Psoas muscle (tissue), 8 donors: ENCODE measurements around the gene ADIPOR2. TPM values are rescaled to one million over a fixed set of nuclear protein-coding genes. Genes with fewer than 3 reads are reported as not detected.

ENCODE experiments used
- ATAC-seq, 4 donors: fragments of 200-7000 bp; cut with Tn5 transposase; one replicate each; pipeline ENCODE4 v1.9.1; 2020; ENCODE audit warnings: moderate library complexity in 3 of 4, mild to moderate bottlenecking in 2 of 4
- DNase-seq, 2 donors: peaks; one replicate each; pipeline ENCODE4 v3.0.0-alpha.2; 2020
- H3K27ac ChIP-seq: fragments of 200-600 bp; one replicate; pipeline ENCODE4 v1.8.0; 2022
- H3K27me3 ChIP-seq, 3 donors: fragments of 200-600 bp in 1 of 3; one replicate each; pipeline versions ENCODE4 v1.6.1 to v1.8.0; 2013 to 2022; ENCODE audit warnings: low read length in 2 of 3, mild to moderate bottlenecking in 2 of 3, moderate library complexity in 1 of 3; ENCODE audit not compliant: insufficient read depth in 3 of 3
- H3K36me3 ChIP-seq, 2 donors: fragments of 200-600 bp in 1 of 2; one replicate each; pipeline versions ENCODE4 v1.6.1 to v1.8.0; 2013 to 2022; ENCODE audit warnings: low read depth in 1 of 2, mild to moderate bottlenecking in 1 of 2, moderate library complexity in 1 of 2; ENCODE audit not compliant: insufficient read depth in 1 of 2
- H3K4me1 ChIP-seq: fragments of 200-600 bp; one replicate; pipeline ENCODE4 v1.8.0; 2022
- H3K4me3 ChIP-seq: fragments of 200-600 bp; one replicate; pipeline ENCODE4 v1.8.0; 2022; ENCODE audit warnings: mild to moderate bottlenecking
- H3K9me3 ChIP-seq: fragments of 200-600 bp; one replicate; pipeline ENCODE4 v1.8.0; 2022
- CTCF ChIP-seq: fragments of 200-600 bp; IDR thresholded peaks from one replicate; pipeline ENCODE4 v1.8.0; 2022; ENCODE audit warnings: antibody characterized with exemption
- WGBS, 3 donors: extraction: QIAGEN DNeasy Blood & Tissue Kit; methylation state at CpG; one replicate each; pipeline versions ENCODE4 v1.1.6 to v1.1.7; 2013; 5-methylcytosine and 5-hydroxymethylcytosine counted together
- intact Hi-C, 2 donors: fragments of 100-400 bp; cut with DNase I; formaldehyde crosslinking; loops; one replicate each; pipeline versions ENCODE4 v1.11.0 to v1.14.2; 2022
- polyA plus RNA-seq, 3 donors: library from polyadenylated mRNA; stranded (reverse); fragments of 200-250 nt; gene quantifications; one replicate each; pipeline ENCODE4 v1.2.3, GENCODE V29; 2013
- total RNA-seq, 4 donors: library from RNA; stranded (reverse); fragmentation: NEBNext Ultra II Directional in 2 of 4; extraction: Animal tissue kit (Norgen Biotek cat#: 25700) in 2 of 4; gene quantifications; one replicate each; pipeline versions ENCODE4 v1.2.1 to v1.2.4, GENCODE V29; 2021 to 2023
- donor health status: healthy with polysubstance abuse.
- donor health status: DM: no; HTN: no; CAD: no; lungs with moderate emphysema.
- donor health status: Bipolar disorder and iron deficiency.
- donor health status: healthy.
- donor health status: DM: yes; HTN: yes; CAD: no.
- donor health status: DM: no; HTN: no; CAD: no.
- donor health status: DM: no; HTN: no; CAD: no.
- donor health status: DM: yes; HTN: yes; CAD: no.

ADIPOR2 gene
- total and polyA plus RNA-seq, 7 donors = 28.6 to 52.1 (median 44.2) TPM

- H3K4me3 ChIP-seq = no peak overlapping the region
- no peaks in the 10 kb centered on the region for H3K9me3 ChIP-seq
- DNase-seq (no peak), ATAC-seq (no peak)
- H3K36me3 ChIP-seq = no peaks in the 10 kb centered on the region
- H3K27ac ChIP-seq = no peak overlapping the region
- H3K27me3 ChIP-seq = no peaks in the 10 kb centered on the region
- H3K4me1 ChIP-seq = peaks cover 30% of the 10 kb centered on the region
- WGBS, 3 donors = 69 to 78% (median 75%) methylated on average over 1 of the region's 1 CpG
- TF ChIP-seq CTCF = no peak
- intact Hi-C loops = no loop called here
These were observed 75.2 kb downstream of the ADIPOR2 start for GRCh38 chr12:1766110-1766509.

- intact Hi-C loops = no loop called here
- no peak for ATAC-seq
- no peak for TF ChIP-seq CTCF
- Histone ChIP-seq H3K9me3 (no peaks in the 10 kb centered on the region), H3K27ac (no peak overlapping the region), H3K4me1 (peaks cover 22% of the 10 kb centered on the region), H3K4me3 (no peak overlapping the region), H3K36me3 (no peaks in the 10 kb centered on the region), H3K27me3 (no peaks in the 10 kb centered on the region)
- WGBS, 3 donors = 94 to 96% (median 94%) methylated on average over 1 of the region's 1 CpG
- no peak for DNase-seq
These were observed 76.7 kb downstream of the ADIPOR2 start for GRCh38 chr12:1767407-1768090.

GRCh38 chr12:1768615-1769014 lies 77.7 kb downstream of the ADIPOR2 start:
- no peaks in the 10 kb centered on the region for H3K9me3 ChIP-seq
- no peaks in the 10 kb centered on the region for H3K27me3 ChIP-seq
- ATAC-seq = no peak
- WGBS, 3 donors = 71 to 94% (median 88%) methylated on average over 1 of the region's 1 CpG
- intact Hi-C loops = no loop called here
- peaks cover 24% of the 10 kb centered on the region for H3K4me1 ChIP-seq
- no peak for DNase-seq
- H3K36me3 ChIP-seq = peaks cover 0 to 4% of the 10 kb centered on the region in 2 donors
- H3K4me3 ChIP-seq = no peak overlapping the region
- no peak for TF ChIP-seq CTCF
- no peak overlapping the region for H3K27ac ChIP-seq

GRCh38 chr12:1769809-1770494 lies 79.1 kb downstream of the ADIPOR2 start:
- H3K9me3 ChIP-seq = no peaks in the 10 kb centered on the region
- WGBS, 3 donors = 90 to 94% (median 90%) methylated on average over 8 of the region's 8 CpGs
- no peak overlapping the region for H3K27ac ChIP-seq
- H3K36me3 ChIP-seq = peaks cover 0 to 4% of the 10 kb centered on the region in 2 donors
- H3K27me3 ChIP-seq = no peaks in the 10 kb centered on the region
- no peak overlapping the region for H3K4me3 ChIP-seq
- intact Hi-C loops = loop anchor here in 1 of 2 donors (2.0 kb wide), 1 partner anchor 49 kb away; no protein-coding TSS in a partner anchor
- no peak for TF ChIP-seq CTCF
- ATAC-seq = no peak
- H3K4me1 ChIP-seq = peaks cover 26% of the 10 kb centered on the region
- DNase-seq = no peak
